CD4-positive, alpha-beta T cell (primary cell): ENCODE data around the gene TMPRSS9. TPM values are rescaled to one million over a fixed set of nuclear protein-coding genes. Genes with fewer than 3 reads are reported as not detected.

Experiments
- ATAC-seq: fragments of 200-7000 bp; cut with Tn5 transposase; one replicate; pipeline ENCODE4 v1.10.0; 2022; ENCODE audit warnings: mild to moderate bottlenecking; ENCODE audit not compliant: poor library complexity
- CTCF ChIA-PET: fragments of 350-600 bp; sonication (Branson Sonifier 250); formaldehyde crosslinking; loops from one replicate; lab custom pipeline; 2021; ENCODE audit warnings: antibody characterized with exemption, inconsistent platforms; lab: Charles Lee
- POLR2A ChIA-PET: fragments of 350-600 bp; sonication (Branson Sonifier 250); formaldehyde crosslinking; loops from one replicate; lab custom pipeline; 2021; ENCODE audit warnings: antibody characterized with exemption, inconsistent platforms; lab: Charles Lee
- DNase-seq, 14 experiments: peaks; one replicate each; pipeline ENCODE4 v3.0.0-alpha.2; 2013 to 2020; ENCODE audit warnings: mixed read lengths in 2 of 14
- H3K27ac ChIP-seq, 2 donors: one replicate each; pipeline versions ENCODE4 v1.5.1 to v1.7.0; 2013; ENCODE audit warnings: low read length in 2 of 2, low read depth in 1 of 2, mild to moderate bottlenecking in 1 of 2
- H3K27me3 ChIP-seq, 2 experiments: 1 replicate in 1 of 2; 2 replicates in 1 of 2; pipeline versions ENCODE4 v1.6.1 to v1.7.0; 2013; ENCODE audit warnings: low read length in 2 of 2, control low read depth in 1 of 2, mild to moderate bottlenecking in 1 of 2, moderate library complexity in 1 of 2; ENCODE audit not compliant: insufficient read depth in 2 of 2, control insufficient read depth in 1 of 2
- H3K36me3 ChIP-seq: one replicate; pipeline ENCODE4 v1.6.1; 2013; ENCODE audit warnings: low read length, control low read depth; ENCODE audit not compliant: insufficient read depth
- H3K4me1 ChIP-seq: one replicate; pipeline ENCODE4 v1.6.1; 2013; ENCODE audit warnings: low read length, control low read depth; ENCODE audit not compliant: insufficient read depth
- H3K4me3 ChIP-seq: one replicate; pipeline ENCODE4 v1.5.1; 2013; ENCODE audit warnings: mild to moderate bottlenecking, low read length, moderate library complexity
- H3K9me3 ChIP-seq, 2 experiments: 1 replicate in 1 of 2; 2 replicates in 1 of 2; pipeline versions ENCODE4 v1.6.1 to v1.7.0; 2013; ENCODE audit warnings: low read length in 2 of 2, mild to moderate bottlenecking in 2 of 2, control low read depth in 1 of 2, moderate library complexity in 1 of 2; ENCODE audit not compliant: control insufficient read depth in 1 of 2, insufficient read depth in 1 of 2
- H3K27ac Mint-ChIP-seq: one replicate; pipeline ENCODE4 v1.8.0; 2020; ENCODE audit warnings: mixed read lengths
- H3K27me3 Mint-ChIP-seq: one replicate; pipeline ENCODE4 v1.8.0; 2021; ENCODE audit warnings: mixed read lengths
- H3K36me3 Mint-ChIP-seq: one replicate; pipeline ENCODE4 v1.8.0; 2021; ENCODE audit warnings: low read depth, mixed read lengths
- H3K4me1 Mint-ChIP-seq: one replicate; pipeline ENCODE4 v1.8.0; 2021; ENCODE audit warnings: low read depth, mixed read lengths
- H3K4me3 Mint-ChIP-seq: one replicate; pipeline ENCODE4 v1.8.0; 2020; ENCODE audit warnings: mild to moderate bottlenecking, mixed read lengths
- H3K9me3 Mint-ChIP-seq: one replicate; pipeline ENCODE4 v1.8.0; 2020; ENCODE audit warnings: mixed read lengths
- CTCF ChIP-seq: fragments of 200-600 bp; IDR thresholded peaks from one replicate; pipeline ENCODE4 v1.8.0; 2022; ENCODE audit warnings: antibody characterized with exemption, mild to moderate bottlenecking
- intact Hi-C, 2 experiments: fragments of 100-400 bp; cut with DNase I in 1 of 2; cut with micrococcal nuclease in 1 of 2; formaldehyde crosslinking; loops; one replicate each; pipeline versions ENCODE4 v1.15.1 to v1.9.0; 2023 to 2025; cut with DNase I, micrococcal nuclease
- total RNA-seq, 174 experiments: library from RNA in 2 of 174; stranded (reverse) in 2 of 174; gene quantifications; one replicate each; pipeline ENCODE4 v1.2.3 and lab custom pipeline; 2021 to 2026

The TMPRSS9 gene
- total RNA-seq, 2 experiments from 2014 or later, result not detected

DNA sequence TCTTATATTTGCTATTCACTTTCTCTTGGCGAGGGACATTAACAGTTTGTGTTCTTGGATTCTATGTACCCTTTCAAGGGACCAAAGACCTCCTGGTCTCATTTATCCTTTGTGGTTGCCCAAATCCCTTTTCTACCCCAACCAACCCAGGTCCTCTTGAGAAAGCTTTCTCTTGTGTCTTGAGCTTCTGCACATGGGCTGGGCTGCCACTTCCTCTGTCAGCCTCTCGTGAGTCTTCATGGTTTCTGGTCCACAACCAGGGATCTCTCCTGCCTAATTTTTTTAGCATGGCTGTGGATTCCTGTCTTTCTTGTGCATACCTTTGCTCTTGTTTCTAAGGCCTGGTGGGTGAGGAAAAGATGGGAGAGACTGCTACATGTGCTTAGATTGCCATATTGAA is 52.4 kb downstream of the TMPRSS9 start:
- no peak for ATAC-seq
- POLR2A ChIA-PET, result no interaction called here
- intact Hi-C loops, result no loop called here

GRCh38 chr19:2413159-2413558 is 53.1 kb downstream of the TMPRSS9 start:
- Mint-ChIP-seq H3K27ac (no peak overlapping the region), H3K27me3 (peaks cover 5% of the 10 kb centered on the region), H3K4me3 (no peak overlapping the region), H3K4me1 (no peaks in the 10 kb centered on the region), H3K9me3 (no peaks in the 10 kb centered on the region), H3K36me3 (no peaks in the 10 kb centered on the region)
- CTCF ChIA-PET, result no interaction called here
- Histone ChIP-seq H3K27ac (no peak overlapping the region), H3K4me3 (no peak overlapping the region), H3K36me3 (no peaks in the 10 kb centered on the region), H3K4me1 (no peaks in the 10 kb centered on the region), H3K27me3 (peaks cover 0 to 2% of the 10 kb centered on the region in 2 experiments), H3K9me3 (peaks cover 0 to 17% of the 10 kb centered on the region in 2 experiments)
- intact Hi-C loops, result no loop called here
- ATAC-seq (no peak), DNase-seq (no peak)
- POLR2A ChIA-PET, result no interaction called here
- no peak for TF ChIP-seq CTCF

More for the DNA sequence above, 52.4 kb downstream of the TMPRSS9 start:
- Histone ChIP-seq H3K9me3 (peaks cover 0 to 17% of the 10 kb centered on the region in 2 experiments), H3K4me1 (no peaks in the 10 kb centered on the region), H3K27ac (no peak overlapping the region), H3K4me3 (no peak overlapping the region), H3K27me3 (peaks cover 0 to 2% of the 10 kb centered on the region in 2 experiments), H3K36me3 (no peaks in the 10 kb centered on the region)
- no peaks in the 10 kb centered on the region for H3K9me3 Mint-ChIP-seq
- H3K27ac Mint-ChIP-seq, result no peak overlapping the region
- no peaks in the 10 kb centered on the region for H3K36me3 Mint-ChIP-seq
- no peak overlapping the region for H3K4me3 Mint-ChIP-seq
- CTCF ChIA-PET, result no interaction called here
- no peaks in the 10 kb centered on the region for H3K4me1 Mint-ChIP-seq
- no peak for TF ChIP-seq CTCF
- H3K27me3 Mint-ChIP-seq, result peaks cover 5% of the 10 kb centered on the region
- DNase-seq, result no peak

DNA sequence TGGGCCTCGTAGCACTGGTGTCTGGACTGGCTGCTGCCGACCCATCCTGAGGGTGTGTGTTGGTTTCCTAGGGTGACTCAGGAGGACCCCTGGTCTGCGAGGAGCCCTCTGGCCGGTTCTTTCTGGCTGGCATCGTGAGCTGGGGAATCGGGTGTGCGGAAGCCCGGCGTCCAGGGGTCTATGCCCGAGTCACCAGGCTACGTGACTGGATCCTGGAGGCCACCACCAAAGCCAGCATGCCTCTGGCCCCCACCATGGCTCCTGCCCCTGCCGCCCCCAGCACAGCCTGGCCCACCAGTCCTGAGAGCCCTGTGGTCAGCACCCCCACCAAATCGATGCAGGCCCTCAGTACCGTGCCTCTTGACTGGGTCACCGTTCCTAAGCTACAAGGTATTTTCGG is 53.6 kb downstream of the TMPRSS9 start:
- no peak for TF ChIP-seq CTCF
- H3K36me3 Mint-ChIP-seq, result no peaks in the 10 kb centered on the region
- no peaks in the 10 kb centered on the region for H3K36me3 ChIP-seq
- no peaks in the 10 kb centered on the region for H3K4me1 Mint-ChIP-seq
- DNase-seq (no peak), ATAC-seq (no peak)
- peaks cover 5% of the 10 kb centered on the region for H3K27me3 Mint-ChIP-seq
- ChIA-PET CTCF (no interaction called here), POLR2A (no interaction called here)
- H3K27ac Mint-ChIP-seq, result no peak overlapping the region
- no peak overlapping the region for H3K27ac ChIP-seq
- no peak overlapping the region for H3K4me3 ChIP-seq
- H3K9me3 ChIP-seq, result peaks cover 0 to 17% of the 10 kb centered on the region in 2 experiments
- peaks cover 0 to 2% of the 10 kb centered on the region in 2 experiments for H3K27me3 ChIP-seq
- H3K4me3 Mint-ChIP-seq, result no peak overlapping the region
- H3K9me3 Mint-ChIP-seq, result no peaks in the 10 kb centered on the region
- intact Hi-C loops, result no loop called here
- no peaks in the 10 kb centered on the region for H3K4me1 ChIP-seq
